HepG2 (cell line): ENCODE data around the gene R3HCC1L. TPM values are rescaled to one million over a fixed set of nuclear protein-coding genes. Genes with fewer than 3 reads are reported as not detected.
A peak's percentile ranks its signal among the peaks of the same experiment; 100 is the strongest.

ENCODE experiments used
- ATAC-seq: fragments of 200-7000 bp; cut with Tn5 transposase; 3 replicates; pipeline ENCODE4 v1.9.1; 2020; ENCODE audit warnings: mild to moderate bottlenecking, moderate library complexity
- BruUV-seq: library from RNA; stranded (reverse); fragments of 400-500 nt; replicated peaks from 2 replicates; lab custom pipeline; 2021; lab: Mats Ljungman, UMichigan
- CTCF ChIA-PET: fragments of 300-600 bp; formaldehyde crosslinking; extraction: SDS; loops from one replicate; lab custom pipeline; 2021; ENCODE audit warnings: low total read pairs, inconsistent platforms, low intra/inter-chr PET ratio; lab: Yijun Ruan, JAX
- POLR2A ChIA-PET: fragments of 350-600 bp; sonication (Branson Sonifier 250); formaldehyde crosslinking; loops from one replicate; lab custom pipeline; 2020; ENCODE audit warnings: antibody characterized with exemption, inconsistent platforms; lab: Yijun Ruan, JAX
- DNase-seq: peaks from one replicate; pipeline ENCODE4 v3.0.0-alpha.2; 2015; ENCODE audit warnings: low spot score
- FAIRE-seq: peaks from 3 replicates; lab custom pipeline; 2011; peaks lifted over from hg19 to GRCh38; lab: Jason Lieb, UNC
- H2AFZ ChIP-seq: one replicate; pipeline ENCODE4 v1.6.1; 2011; ENCODE audit warnings: low read length, inconsistent platforms
- H3K27ac ChIP-seq: fragments of 300-600 bp; 3 replicates; pipeline ENCODE4 v1.8.0; 2011; ENCODE audit warnings: mixed run types, mild to moderate bottlenecking, mixed read lengths, low read length, inconsistent platforms; ENCODE audit not compliant: insufficient read depth; ENCODE audit errors: extremely low read length
- H3K27me3 ChIP-seq, 2 experiments: fragments of 200-600 bp in 1 of 2; 2 replicates in 1 of 2; 3 replicates in 1 of 2; pipeline versions ENCODE4 v1.6.0 to v1.8.0; 2011; ENCODE audit warnings: low read length in 2 of 2, mild to moderate bottlenecking in 2 of 2, moderate library complexity in 2 of 2, inconsistent platforms in 1 of 2; ENCODE audit not compliant: insufficient read depth in 2 of 2, control insufficient read depth in 1 of 2
- H3K36me3 ChIP-seq, 2 experiments: fragments of 200-600 bp in 1 of 2; replicated peaks in 1 of 2; 2 replicates in 1 of 2; 3 replicates in 1 of 2; pipeline versions ENCODE4 v1.5.1 to v1.8.0; 2011; ENCODE audit warnings: low read length in 2 of 2, inconsistent platforms in 1 of 2; ENCODE audit not compliant: insufficient read depth in 2 of 2, control insufficient read depth in 1 of 2
- H3K4me1 ChIP-seq: 2 replicates; pipeline ENCODE4 v1.5.1; 2012; ENCODE audit warnings: low read length, inconsistent platforms; ENCODE audit not compliant: insufficient read depth
- H3K4me2 ChIP-seq: 2 replicates; pipeline ENCODE4 v1.6.0; 2011; ENCODE audit warnings: low read depth, low read length, inconsistent platforms
- H3K4me3 ChIP-seq, 3 experiments: fragments of 200-600 bp in 1 of 3; sonication (generic), shearing (Covaris generic) in 1 of 3; replicated peaks in 1 of 3; 2 replicates each; pipeline ENCODE4 v1.5.1; 2011 to 2016; ENCODE audit warnings: low read length in 3 of 3, inconsistent platforms in 2 of 3, low read depth in 2 of 3, mild to moderate bottlenecking in 2 of 3, control low read depth in 1 of 3, mixed read lengths in 1 of 3; ENCODE audit not compliant: insufficient read depth in 1 of 3
- H3K79me2 ChIP-seq: one replicate; pipeline ENCODE4 v1.6.1; 2011; ENCODE audit warnings: low read length, inconsistent platforms; ENCODE audit not compliant: insufficient read depth
- H3K9ac ChIP-seq: 2 replicates; pipeline ENCODE4 v1.6.0; 2011; ENCODE audit warnings: mild to moderate bottlenecking, low read depth, low read length, inconsistent platforms; ENCODE audit not compliant: insufficient read depth
- H3K9me3 ChIP-seq: 2 replicates; pipeline ENCODE4 v1.5.1; 2012; ENCODE audit warnings: mild to moderate bottlenecking, low read length
- H4K20me1 ChIP-seq: 2 replicates; pipeline ENCODE4 v1.6.0; 2011; ENCODE audit warnings: inconsistent platforms, mild to moderate bottlenecking, low read length, moderate library complexity; ENCODE audit not compliant: insufficient read depth
- CEBPB ChIP-seq: IDR thresholded peaks from 2 replicates; pipeline ENCODE4 v1.6.1; 2011; ENCODE audit warnings: low read depth, low read length, improper control_type of control experiment, borderline replicate concordance
- CHD2 ChIP-seq: IDR thresholded peaks from 2 replicates; pipeline ENCODE4 v1.6.1; 2011; ENCODE audit warnings: low read depth, low read length, improper control_type of control experiment
- KLF13 ChIP-seq: sonication (generic); formaldehyde crosslinking; IDR thresholded peaks from 2 replicates; pipeline ENCODE4 v1.4.0; 2020; ENCODE audit warnings: mild to moderate bottlenecking, missing genetic modification reagents
- MYC ChIP-seq: sonication (generic); formaldehyde crosslinking; IDR thresholded peaks from 2 replicates; pipeline ENCODE4 v1.9.0; 2021; ENCODE audit warnings: missing genetic modification reagents, borderline replicate concordance
- NFKB2 ChIP-seq: sonication (generic); formaldehyde crosslinking; IDR thresholded peaks from 2 replicates; pipeline ENCODE4 v1.4.0; 2020; ENCODE audit warnings: missing genetic modification reagents, borderline replicate concordance
- PAF1 ChIP-seq: IDR thresholded peaks from 2 replicates; pipeline ENCODE4 v1.6.1; 2016; ENCODE audit warnings: missing genetic modification reagents, missing compliant biosample characterization
- ZNF546 ChIP-seq: sonication (generic); formaldehyde crosslinking; conservative IDR thresholded peaks from 2 replicates; pipeline ENCODE4 v1.8.1; 2023; ENCODE audit warnings: mild to moderate bottlenecking, missing genetic modification reagents
- WGBS: methylation state at CpG from one replicate; pipeline ENCODE4 v1.1.6; 2017; ENCODE audit warnings: low lambda C conversion rate; 5-methylcytosine and 5-hydroxymethylcytosine counted together
- in situ Hi-C: cut with HindIII; loops from 2 replicates; pipeline ENCODE4 v1.10.0; 2017; ENCODE audit warnings: low pct_unique_long_range_greater_than_20kb; ENCODE audit not compliant: extremely low pct_ligation_motif_present
- intact Hi-C: fragments of 100-400 bp; cut with micrococcal nuclease; formaldehyde crosslinking; loops from one replicate; pipeline ENCODE4 v1.10.0; 2022; ENCODE audit not compliant: unreplicated experiment
- polyA plus RNA-seq, 8 experiments: library from polyadenylated mRNA; depleted of rRNA in 3 of 8; stranded (reverse) in 7 of 8; unstranded in 1 of 8; fragments of >200 nt; fragmentation: Illumina TruSeq in 4 of 8; extraction: Trizol in 4 of 8; gene quantifications; 2 replicates each; pipeline versions ENCODE4 v1.2.1 to v1.2.3, GENCODE V29; 2011 to 2016; ENCODE audit warnings: low read depth in 4 of 8, missing spikeins in 1 of 8, mixed read lengths in 1 of 8; ENCODE audit not compliant: insufficient read depth in 1 of 8
- total RNA-seq, 5 experiments: library from RNA; depleted of rRNA; stranded (reverse); fragments of >200 nt; fragmentation: Illumina TruSeq; extraction: Trizol; gene quantifications; 2 replicates each; pipeline ENCODE4 v1.2.3, GENCODE V29; 2016; ENCODE audit warnings: low read depth in 1 of 5
- TF ChIP-seq, protein P1 (sequence below): sonication (generic); formaldehyde crosslinking; IDR thresholded peaks from 2 replicates; pipeline ENCODE4 v1.4.0; 2020; ENCODE audit warnings: mild to moderate bottlenecking, missing genetic modification reagents, borderline replicate concordance
- TF ChIP-seq, protein P2 (sequence below): sonication (generic); formaldehyde crosslinking; IDR thresholded peaks from 2 replicates; pipeline ENCODE4 v1.5.1; 2020; ENCODE audit warnings: mild to moderate bottlenecking, missing genetic modification reagents

R3HCC1L gene
- total and polyA plus RNA-seq, 2 of the 13 experiments (the other 11 are each of a cell fraction or from before 2014, with no cell fraction given), result 6.5 to 12.2 TPM

DNA sequence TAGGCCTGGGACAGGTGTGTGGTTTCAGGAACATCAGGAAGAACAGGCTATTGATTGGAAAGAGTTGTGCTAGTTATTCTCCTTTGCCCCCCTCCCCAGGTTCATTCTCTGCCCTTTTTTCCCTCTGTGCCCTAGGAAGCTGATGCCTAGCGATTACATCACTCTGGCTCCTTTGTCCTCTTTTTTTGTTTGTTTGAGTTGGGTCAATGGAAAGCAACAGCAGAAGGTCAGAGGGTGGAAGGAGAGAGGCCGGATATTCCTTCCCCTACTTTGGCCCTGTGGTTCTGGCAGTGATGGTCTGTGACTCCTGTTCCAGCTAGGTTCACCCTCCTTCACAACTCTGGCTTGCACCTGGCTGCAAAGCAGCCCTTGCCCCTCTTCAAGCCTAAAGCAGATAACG, 114.7 kb downstream of the R3HCC1L start (continued):
- TF ChIP-seq, protein P1, sequence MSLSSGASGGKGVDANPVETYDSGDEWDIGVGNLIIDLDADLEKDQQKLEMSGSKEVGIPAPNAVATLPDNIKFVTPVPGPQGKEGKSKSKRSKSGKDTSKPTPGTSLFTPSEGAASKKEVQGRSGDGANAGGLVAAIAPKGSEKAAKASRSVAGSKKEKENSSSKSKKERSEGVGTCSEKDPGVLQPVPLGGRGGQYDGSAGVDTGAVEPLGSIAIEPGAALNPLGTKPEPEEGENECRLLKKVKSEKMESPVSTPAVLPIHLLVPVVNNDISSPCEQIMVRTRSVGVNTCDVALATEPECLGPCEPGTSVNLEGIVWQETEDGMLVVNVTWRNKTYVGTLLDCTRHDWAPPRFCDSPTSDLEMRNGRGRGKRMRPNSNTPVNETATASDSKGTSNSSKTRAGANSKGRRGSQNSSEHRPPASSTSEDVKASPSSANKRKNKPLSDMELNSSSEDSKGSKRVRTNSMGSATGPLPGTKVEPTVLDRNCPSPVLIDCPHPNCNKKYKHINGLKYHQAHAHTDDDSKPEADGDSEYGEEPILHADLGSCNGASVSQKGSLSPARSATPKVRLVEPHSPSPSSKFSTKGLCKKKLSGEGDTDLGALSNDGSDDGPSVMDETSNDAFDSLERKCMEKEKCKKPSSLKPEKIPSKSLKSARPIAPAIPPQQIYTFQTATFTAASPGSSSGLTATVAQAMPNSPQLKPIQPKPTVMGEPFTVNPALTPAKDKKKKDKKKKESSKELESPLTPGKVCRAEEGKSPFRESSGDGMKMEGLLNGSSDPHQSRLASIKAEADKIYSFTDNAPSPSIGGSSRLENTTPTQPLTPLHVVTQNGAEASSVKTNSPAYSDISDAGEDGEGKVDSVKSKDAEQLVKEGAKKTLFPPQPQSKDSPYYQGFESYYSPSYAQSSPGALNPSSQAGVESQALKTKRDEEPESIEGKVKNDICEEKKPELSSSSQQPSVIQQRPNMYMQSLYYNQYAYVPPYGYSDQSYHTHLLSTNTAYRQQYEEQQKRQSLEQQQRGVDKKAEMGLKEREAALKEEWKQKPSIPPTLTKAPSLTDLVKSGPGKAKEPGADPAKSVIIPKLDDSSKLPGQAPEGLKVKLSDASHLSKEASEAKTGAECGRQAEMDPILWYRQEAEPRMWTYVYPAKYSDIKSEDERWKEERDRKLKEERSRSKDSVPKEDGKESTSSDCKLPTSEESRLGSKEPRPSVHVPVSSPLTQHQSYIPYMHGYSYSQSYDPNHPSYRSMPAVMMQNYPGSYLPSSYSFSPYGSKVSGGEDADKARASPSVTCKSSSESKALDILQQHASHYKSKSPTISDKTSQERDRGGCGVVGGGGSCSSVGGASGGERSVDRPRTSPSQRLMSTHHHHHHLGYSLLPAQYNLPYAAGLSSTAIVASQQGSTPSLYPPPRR, result no peak
- peak; percentile 47; the same call in 1 of the 2 replicates for TF ChIP-seq CEBPB
- TF ChIP-seq, all 625 proteins: peak for 35

DNA sequence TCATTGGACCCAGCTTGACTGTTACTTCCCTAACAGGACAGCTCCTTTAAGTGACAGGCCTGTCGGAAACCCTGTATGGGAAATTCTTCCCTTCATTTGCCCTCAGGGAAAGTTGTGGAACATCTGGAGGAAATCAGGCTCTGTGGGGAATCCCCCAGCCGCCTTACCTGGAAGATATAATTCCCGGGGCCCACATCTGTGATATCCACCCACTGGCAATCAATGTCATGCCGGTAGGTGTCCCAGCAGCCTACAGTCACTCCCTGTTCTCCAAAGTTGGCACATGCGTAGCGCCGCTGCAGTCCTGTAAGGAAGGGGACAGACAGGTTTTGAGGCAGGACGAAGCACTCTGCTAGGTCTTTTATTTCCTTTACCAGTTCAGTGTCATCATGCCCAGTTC, 116.9 kb downstream of the R3HCC1L start:
- H3K4me1 ChIP-seq, result peaks cover 22% of the 10 kb centered on the region
- no peak overlapping the region for H3K9ac ChIP-seq
- TF ChIP-seq CHD2 (no peak), KLF13 (CRISPR knock-in tag) (no peak), PAF1 (no peak), NFKB2 (CRISPR knock-in tag) (no peak), MYC (CRISPR knock-in tag) (no peak), ZNF546 (CRISPR knock-in tag) (no peak)
- TF ChIP-seq, protein P2, sequence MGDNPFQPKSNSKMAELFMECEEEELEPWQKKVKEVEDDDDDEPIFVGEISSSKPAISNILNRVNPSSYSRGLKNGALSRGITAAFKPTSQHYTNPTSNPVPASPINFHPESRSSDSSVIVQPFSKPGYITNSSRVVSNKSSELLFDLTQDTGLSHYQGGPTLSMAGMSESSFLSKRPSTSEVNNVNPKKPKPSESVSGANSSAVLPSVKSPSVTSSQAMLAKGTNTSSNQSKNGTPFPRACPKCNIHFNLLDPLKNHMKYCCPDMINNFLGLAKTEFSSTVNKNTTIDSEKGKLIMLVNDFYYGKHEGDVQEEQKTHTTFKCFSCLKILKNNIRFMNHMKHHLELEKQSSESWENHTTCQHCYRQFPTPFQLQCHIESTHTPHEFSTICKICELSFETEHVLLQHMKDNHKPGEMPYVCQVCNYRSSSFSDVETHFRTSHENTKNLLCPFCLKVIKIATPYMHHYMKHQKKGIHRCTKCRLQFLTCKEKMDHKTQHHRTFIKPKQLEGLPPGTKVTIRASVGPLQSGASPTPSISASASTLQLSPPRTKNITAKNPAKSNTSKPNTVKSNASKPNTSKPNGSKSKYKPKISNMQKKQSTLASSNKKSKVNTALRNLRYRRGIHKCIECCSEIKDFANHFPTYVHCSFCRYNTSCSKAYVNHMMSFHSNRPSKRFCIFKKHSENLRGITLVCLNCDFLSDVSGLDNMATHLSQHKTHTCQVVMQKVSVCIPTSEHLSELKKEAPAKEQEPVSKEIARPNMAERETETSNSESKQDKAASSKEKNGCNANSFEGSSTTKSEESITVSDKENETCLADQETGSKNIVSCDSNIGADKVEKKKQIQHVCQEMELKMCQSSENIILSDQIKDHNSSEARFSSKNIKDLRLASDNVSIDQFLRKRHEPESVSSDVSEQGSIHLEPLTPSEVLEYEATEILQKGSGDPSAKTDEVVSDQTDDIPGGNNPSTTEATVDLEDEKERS (CRISPR knock-in tag), result no peak
- intact Hi-C loops (no loop called here), in situ Hi-C loops (no loop called here)
- peaks cover 6 to 17% of the 10 kb centered on the region in 2 experiments; a peak in 4 of 5 replicates for H3K36me3 ChIP-seq
- H3K4me2 ChIP-seq, result no peak overlapping the region
- ChIA-PET CTCF (no interaction called here), POLR2A (no interaction called here)
- H4K20me1 ChIP-seq, result no peaks in the 10 kb centered on the region
- no peaks in the 10 kb centered on the region for H3K9me3 ChIP-seq
- no TSS peak for BruUV-seq
- H3K4me3 ChIP-seq, result no peak overlapping the region
- no peak overlapping the region for H3K27ac ChIP-seq
- no peak for DNase-seq
- no peaks in the 10 kb centered on the region for H3K79me2 ChIP-seq
- FAIRE-seq, result no peak
- WGBS, result 100% methylated on average over 2 of the region's 8 CpGs
- no peak for ATAC-seq
- H3K27me3 ChIP-seq, result no peaks in the 10 kb centered on the region
- no peak overlapping the region for H2AFZ ChIP-seq
